Lower leg skin (tissue), 3 donors: ENCODE data around the gene GDPD4.

ENCODE experiments used
- POLR2A ChIP-seq, 2 donors: fragments of 450-650 bp; IDR thresholded peaks; one replicate each; pipeline ENCODE4 v1.6.1; 2016 to 2017; ENCODE audit warnings: antibody characterized with exemption in 2 of 2, mild to moderate bottlenecking in 1 of 2, moderate library complexity in 1 of 2
- TF ChIP-seq, protein P1 (sequence below), 3 donors: fragments of 450-650 bp; IDR thresholded peaks; one replicate each; pipeline ENCODE4 v1.5.1; 2016; ENCODE audit warnings: antibody characterized with exemption in 3 of 3, mild to moderate bottlenecking in 3 of 3, moderate library complexity in 2 of 3

- TF ChIP-seq, protein P1, sequence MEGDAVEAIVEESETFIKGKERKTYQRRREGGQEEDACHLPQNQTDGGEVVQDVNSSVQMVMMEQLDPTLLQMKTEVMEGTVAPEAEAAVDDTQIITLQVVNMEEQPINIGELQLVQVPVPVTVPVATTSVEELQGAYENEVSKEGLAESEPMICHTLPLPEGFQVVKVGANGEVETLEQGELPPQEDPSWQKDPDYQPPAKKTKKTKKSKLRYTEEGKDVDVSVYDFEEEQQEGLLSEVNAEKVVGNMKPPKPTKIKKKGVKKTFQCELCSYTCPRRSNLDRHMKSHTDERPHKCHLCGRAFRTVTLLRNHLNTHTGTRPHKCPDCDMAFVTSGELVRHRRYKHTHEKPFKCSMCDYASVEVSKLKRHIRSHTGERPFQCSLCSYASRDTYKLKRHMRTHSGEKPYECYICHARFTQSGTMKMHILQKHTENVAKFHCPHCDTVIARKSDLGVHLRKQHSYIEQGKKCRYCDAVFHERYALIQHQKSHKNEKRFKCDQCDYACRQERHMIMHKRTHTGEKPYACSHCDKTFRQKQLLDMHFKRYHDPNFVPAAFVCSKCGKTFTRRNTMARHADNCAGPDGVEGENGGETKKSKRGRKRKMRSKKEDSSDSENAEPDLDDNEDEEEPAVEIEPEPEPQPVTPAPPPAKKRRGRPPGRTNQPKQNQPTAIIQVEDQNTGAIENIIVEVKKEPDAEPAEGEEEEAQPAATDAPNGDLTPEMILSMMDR (IDR thresholded peaks at IDR 0.05) = no peak
- no peak for TF ChIP-seq POLR2A (IDR thresholded peaks at IDR 0.05)
These were observed 123.3 kb downstream of the GDPD4 start for GRCh38 chr11:77178150-77178549.
